H1 (cell line): ENCODE data around the gene ATG16L1. TPM values are rescaled to one million over a fixed set of nuclear protein-coding genes. Genes with fewer than 3 reads are reported as not detected.

Experiments used
- CTCF ChIA-PET: fragments of 300-600 bp; sonication (Branson Sonifier 250); formaldehyde crosslinking; loops from one replicate; lab custom pipeline; 2021; ENCODE audit not compliant: partially characterized antibody; lab: Charles Lee
- POLR2A ChIA-PET: fragments of 300-600 bp; sonication (Branson Sonifier 250); formaldehyde crosslinking; loops from one replicate; lab custom pipeline; 2021; ENCODE audit warnings: inconsistent platforms; ENCODE audit not compliant: partially characterized antibody; lab: Charles Lee
- DNase-seq, 2 experiments: peaks; one replicate each; pipeline versions ENCODE4 v3.0.0 to v3.0.0-alpha.2; 2010 to 2022; ENCODE audit warnings: low spot score in 2 of 2, low read depth in 1 of 2, mixed read lengths in 1 of 2
- FAIRE-seq: peaks from 2 replicates; lab custom pipeline; 2011; peaks lifted over from hg19 to GRCh38; lab: Jason Lieb, UNC
- H2AFZ ChIP-seq: 2 replicates; pipeline ENCODE4 v1.8.1; 2012; ENCODE audit warnings: low read length, inconsistent platforms
- H2AK5ac ChIP-seq: 2 replicates; pipeline ENCODE4 v1.6.1; 2013; ENCODE audit warnings: low read depth, low read length
- H2BK120ac ChIP-seq: replicated peaks from 2 replicates; pipeline ENCODE3; 2013; ENCODE audit warnings: low read depth, low read length, inconsistent platforms
- H2BK12ac ChIP-seq: 2 replicates; pipeline ENCODE4 v1.6.1; 2013; ENCODE audit warnings: low read depth, low read length
- H2BK15ac ChIP-seq: 2 replicates; pipeline ENCODE4 v1.6.1; 2013; ENCODE audit warnings: low read length
- H2BK20ac ChIP-seq: 2 replicates; pipeline ENCODE4 v1.6.1; 2013; ENCODE audit warnings: low read length
- H2BK5ac ChIP-seq: 2 replicates; pipeline ENCODE4 v1.6.1; 2013; ENCODE audit warnings: low read depth, low read length
- H3K14ac ChIP-seq: 2 replicates; pipeline ENCODE4 v1.6.1; 2013; ENCODE audit warnings: inconsistent platforms; ENCODE audit not compliant: insufficient read length
- H3K18ac ChIP-seq: 2 replicates; pipeline ENCODE4 v1.6.1; 2013; ENCODE audit warnings: low read length; ENCODE audit errors: extremely low read depth
- H3K23ac ChIP-seq: 2 replicates; pipeline ENCODE4 v1.6.1; 2013; ENCODE audit warnings: inconsistent platforms; ENCODE audit not compliant: insufficient read length
- H3K23me2 ChIP-seq: 2 replicates; pipeline ENCODE4 v1.6.1; 2013; ENCODE audit warnings: low read depth, low read length
- H3K27ac ChIP-seq: 2 replicates; pipeline ENCODE4 v1.6.1; 2011; ENCODE audit warnings: low read depth, low read length, inconsistent platforms
- H3K27me3 ChIP-seq, 4 experiments: replicated peaks in 1 of 4; 1 replicate in 1 of 4; 2 replicates in 3 of 4; pipeline versions ENCODE4 v1.6.1 to v1.8.1; 2011 to 2013; ENCODE audit warnings: low read length in 3 of 4, mild to moderate bottlenecking in 3 of 4, inconsistent platforms in 2 of 4, mixed read lengths in 2 of 4, moderate library complexity in 1 of 4; ENCODE audit not compliant: control insufficient read depth in 3 of 4, insufficient read depth in 3 of 4; ENCODE audit errors: extremely low read depth in 1 of 4
- H3K36me3 ChIP-seq, 4 experiments: 2 replicates each; pipeline versions ENCODE4 v1.6.1 to v1.8.1; 2011 to 2013; ENCODE audit warnings: mild to moderate bottlenecking in 4 of 4, low read length in 3 of 4, moderate library complexity in 2 of 4, control low read depth in 1 of 4, inconsistent platforms in 1 of 4; ENCODE audit not compliant: insufficient read depth in 4 of 4, control insufficient read depth in 2 of 4
- H3K4ac ChIP-seq: replicated peaks from 2 replicates; pipeline ENCODE3; 2013; ENCODE audit warnings: low read length, low read depth, mixed read lengths, inconsistent platforms; ENCODE audit not compliant: insufficient read length
- H3K4me1 ChIP-seq, 4 experiments: replicated peaks in 1 of 4; 1 replicate in 1 of 4; 2 replicates in 3 of 4; pipeline versions ENCODE4 v1.6.1 to v1.8.1; 2011 to 2013; ENCODE audit warnings: low read length in 3 of 4, inconsistent platforms in 2 of 4, mixed read lengths in 1 of 4; ENCODE audit not compliant: insufficient read depth in 4 of 4, control insufficient read depth in 3 of 4
- H3K4me2 ChIP-seq, 2 experiments: 2 replicates each; pipeline versions ENCODE4 v1.6.1 to v1.8.1; 2011 to 2013; ENCODE audit warnings: low read depth in 2 of 2, low read length in 2 of 2, control low read depth in 1 of 2, inconsistent platforms in 1 of 2, mild to moderate bottlenecking in 1 of 2; ENCODE audit not compliant: insufficient read depth in 1 of 2
- H3K4me3 ChIP-seq, 4 experiments: fragments of 200-600, 300-600 bp in 1 of 4; sonication (generic), shearing (Covaris generic), sonication (Bioruptor Twin) in 1 of 4; 2 replicates each; pipeline versions ENCODE4 v1.5.1 to v1.8.1; 2011 to 2016; ENCODE audit warnings: low read length in 4 of 4, low read depth in 3 of 4, control low read depth in 2 of 4, inconsistent platforms in 2 of 4, mild to moderate bottlenecking in 2 of 4, mixed read lengths in 1 of 4, moderate library complexity in 1 of 4; ENCODE audit not compliant: insufficient read depth in 2 of 4; ENCODE audit errors: extremely low read depth in 1 of 4
- H3K56ac ChIP-seq: replicated peaks from 2 replicates; pipeline ENCODE3; 2013; ENCODE audit warnings: low read depth, mild to moderate bottlenecking, mixed read lengths, low read length, inconsistent platforms; ENCODE audit not compliant: insufficient read length
- H3K79me1 ChIP-seq: 2 replicates; pipeline ENCODE4 v1.6.1; 2013; ENCODE audit warnings: low read depth, low read length, control low read depth
- H3K79me2 ChIP-seq, 2 experiments: 2 replicates each; pipeline versions ENCODE4 v1.6.1 to v1.8.1; 2012 to 2013; ENCODE audit warnings: low read length in 2 of 2, mild to moderate bottlenecking in 2 of 2, inconsistent platforms in 1 of 2; ENCODE audit not compliant: insufficient read depth in 2 of 2, control insufficient read depth in 1 of 2
- H3K9ac ChIP-seq, 4 experiments: replicated peaks in 1 of 4; 1 replicate in 1 of 4; 2 replicates in 3 of 4; pipeline versions ENCODE4 v1.6.1 to v1.8.1; 2011 to 2013; ENCODE audit warnings: low read depth in 3 of 4, low read length in 3 of 4, control low read depth in 2 of 4, mild to moderate bottlenecking in 2 of 4, moderate library complexity in 2 of 4, inconsistent platforms in 1 of 4; ENCODE audit errors: extremely low read depth in 1 of 4
- H3K9me3 ChIP-seq, 2 experiments: 2 replicates each; pipeline versions ENCODE4 v1.6.1 to v1.8.1; 2012 to 2013; ENCODE audit warnings: mild to moderate bottlenecking in 2 of 2, moderate library complexity in 2 of 2, control low read depth in 1 of 2, inconsistent platforms in 1 of 2, low read depth in 1 of 2, low read length in 1 of 2, mixed read lengths in 1 of 2; ENCODE audit not compliant: insufficient read depth in 2 of 2
- H4K20me1 ChIP-seq, 2 experiments: replicated peaks in 1 of 2; 2 replicates each; pipeline versions ENCODE3 to v1.8.1; 2011 to 2013; ENCODE audit warnings: inconsistent platforms in 2 of 2, low read length in 2 of 2, mild to moderate bottlenecking in 1 of 2; ENCODE audit not compliant: insufficient read depth in 2 of 2, control insufficient read depth in 1 of 2
- H4K5ac ChIP-seq: 2 replicates; pipeline ENCODE4 v1.6.1; 2013; ENCODE audit warnings: low read length, low read depth, mixed read lengths, inconsistent platforms; ENCODE audit not compliant: insufficient read length
- H4K8ac ChIP-seq: 2 replicates; pipeline ENCODE4 v1.8.0; 2013; ENCODE audit warnings: mild to moderate bottlenecking, moderate library complexity, low read length, inconsistent platforms; ENCODE audit not compliant: insufficient read depth; ENCODE audit errors: extremely low read depth
- H4K91ac ChIP-seq: replicated peaks from 2 replicates; pipeline ENCODE3; 2013; ENCODE audit warnings: low read length, mixed read lengths, inconsistent platforms; ENCODE audit not compliant: insufficient read length
- ATF3 ChIP-seq: IDR thresholded peaks from 2 replicates; pipeline ENCODE4 v1.6.1; 2011; ENCODE audit warnings: low read depth, mild to moderate bottlenecking, low read length; ENCODE audit not compliant: insufficient read depth
- BACH1 ChIP-seq: IDR thresholded peaks from 2 replicates; pipeline ENCODE4 v1.6.1; 2012; ENCODE audit warnings: low read length, improper control_type of control experiment
- CEBPB ChIP-seq: IDR thresholded peaks from 2 replicates; pipeline ENCODE4 v1.6.1; 2012; ENCODE audit warnings: low read depth, low read length
- CTCF ChIP-seq, 3 experiments: IDR thresholded peaks; 1 replicate in 2 of 3; 2 replicates in 1 of 3; pipeline versions ENCODE4 v1.5.1 to v1.6.1; 2011; ENCODE audit warnings: low read length in 3 of 3, mild to moderate bottlenecking in 3 of 3, inconsistent platforms in 2 of 3, low read depth in 1 of 3, moderate library complexity in 1 of 3; ENCODE audit not compliant: insufficient read depth in 1 of 3; ENCODE audit errors: control extremely low read depth in 1 of 3
- POLR2AphosphoS5 ChIP-seq: IDR thresholded peaks from 2 replicates; pipeline ENCODE4 v1.6.1; 2011; ENCODE audit warnings: low read depth, low read length
- POU5F1 ChIP-seq: IDR thresholded peaks from 2 replicates; pipeline ENCODE4 v1.6.1; 2011; ENCODE audit warnings: low read depth, mild to moderate bottlenecking, low read length, moderate library complexity
- RFX5 ChIP-seq: IDR thresholded peaks from 2 replicates; pipeline ENCODE4 v1.6.1; 2011; ENCODE audit warnings: low read depth, low read length, improper control_type of control experiment, borderline replicate concordance
- SAP30 ChIP-seq: fragments of 300-600 bp; sonication (generic); IDR thresholded peaks from 2 replicates; pipeline ENCODE4 v1.7.1; 2012; ENCODE audit warnings: low read length, moderate library complexity, mild to moderate bottlenecking, inconsistent platforms; ENCODE audit not compliant: insufficient read depth, insufficient replicate concordance
- SIRT6 ChIP-seq: IDR thresholded peaks from one replicate; pipeline ENCODE4 v1.7.1; 2012; ENCODE audit warnings: low read length, inconsistent platforms
- SIX5 ChIP-seq: IDR thresholded peaks from 2 replicates; pipeline ENCODE4 v1.6.1; 2011; ENCODE audit warnings: mild to moderate bottlenecking, low read depth, low read length
- SP1 ChIP-seq: IDR thresholded peaks from 2 replicates; pipeline ENCODE4 v1.6.1; 2011; ENCODE audit warnings: low read depth, low read length
- YY1 ChIP-seq: IDR thresholded peaks from 2 replicates; pipeline ENCODE4 v1.6.1; 2011; ENCODE audit warnings: low read depth, mild to moderate bottlenecking, low read length
- WGBS, 2 experiments: shearing (Covaris generic) in 1 of 2; methylation state at CpG; one replicate each; pipeline versions ENCODE4 v1.1.6 to v1.1.7; 2013 to 2015; ENCODE audit warnings: low lambda C conversion rate in 2 of 2, mixed read lengths in 2 of 2, inconsistent platforms in 1 of 2, low coverage in 1 of 2, missing lambda C conversion rate in 1 of 2; ENCODE audit not compliant: insufficient replicate concordance in 2 of 2, insufficient coverage in 1 of 2, insufficient read length in 1 of 2; ENCODE audit errors: extremely low coverage in 1 of 2, missing lambda C conversion rate in 1 of 2; 5-methylcytosine and 5-hydroxymethylcytosine counted together
- polyA plus RNA-seq, 7 experiments: library from polyadenylated mRNA; depleted of rRNA in 3 of 7; stranded (reverse) in 5 of 7; unstranded in 2 of 7; fragments of >200 nt in 5 of 7; fragments of 200-250 nt in 2 of 7; gene quantifications; 1 replicate in 5 of 7; 2 replicates in 1 of 7; 4 replicates in 1 of 7; pipeline versions ENCODE4 v1.2.1 to v1.2.3, GENCODE V29; 2011 to 2013; ENCODE audit warnings: missing spikeins in 2 of 7, mixed read lengths in 2 of 7
- total RNA-seq: library from RNA; stranded (reverse); fragmentation: NEBNext Ultra II Directional; extraction: Animal tissue kit (Norgen Biotek cat#: 25700); gene quantifications from 2 replicates; pipeline ENCODE4 v1.2.1, GENCODE V29; 2021

The ATG16L1 gene
- total and polyA plus RNA-seq, 2 of the 8 experiments (the other 6 are each of a cell fraction or from before 2014, with no cell fraction given), result 18.3 to 31.0 TPM

GRCh38 chr2:233270366-233270765 is 18.9 kb downstream of the ATG16L1 start:
- H3K36me3 ChIP-seq, result peaks cover 24 to 83% (median 70%) of the 10 kb centered on the region in 4 experiments
- no peaks in the 10 kb centered on the region for H3K23me2 ChIP-seq
- H2BK20ac ChIP-seq, result no peak overlapping the region
- DNase-seq, result no peak
- H3K23ac ChIP-seq, result no peak overlapping the region
- no peak overlapping the region for H3K4me3 ChIP-seq
- H4K20me1 ChIP-seq, result peaks cover 0 to 6% of the 10 kb centered on the region in 2 experiments
- no peak overlapping the region for H3K4ac ChIP-seq
- no peak overlapping the region for H2BK5ac ChIP-seq
- H3K9ac ChIP-seq, result no peak overlapping the region
- no peak overlapping the region for H3K27ac ChIP-seq
- FAIRE-seq, result no peak
- no peak overlapping the region for H3K56ac ChIP-seq
- no peak overlapping the region for H2BK120ac ChIP-seq
- no peak overlapping the region for H2BK12ac ChIP-seq
- H3K18ac ChIP-seq, result no peak overlapping the region
- H3K9me3 ChIP-seq, result no peaks in the 10 kb centered on the region
- H4K8ac ChIP-seq, result no peak overlapping the region
- no peak overlapping the region for H4K91ac ChIP-seq
- CTCF ChIA-PET, result no interaction called here
- no peak overlapping the region for H2AFZ ChIP-seq
- H3K14ac ChIP-seq, result no peak overlapping the region
- no peak overlapping the region for H3K4me2 ChIP-seq
- no peak overlapping the region for H2AK5ac ChIP-seq
- no peak overlapping the region for H2BK15ac ChIP-seq
- POLR2A ChIA-PET, result interaction anchor here (0.6 kb wide), 1 partner anchor 161 kb away, joined by 3 read pairs; no protein-coding TSS in a partner anchor
- H4K5ac ChIP-seq, result no peak overlapping the region
- H3K4me1 ChIP-seq, result no peaks in the 10 kb centered on the region
- H3K27me3 ChIP-seq, result no peaks in the 10 kb centered on the region
- no peaks in the 10 kb centered on the region; the same call in 1 of the 2 replicates for H3K79me1 ChIP-seq
- H3K79me2 ChIP-seq, result no peaks in the 10 kb centered on the region
- WGBS, 2 experiments, result 92% methylated on average over 5 of the region's 5 CpGs; no CpG with 5 or more reads in 1 of the 2 experiments
- TF ChIP-seq CEBPB, result no peak
- TF ChIP-seq SAP30, result no peak
- TF ChIP-seq BACH1, result no peak
- no peak for TF ChIP-seq SP1
- no peak for TF ChIP-seq SIX5
- no peak for TF ChIP-seq CTCF (IDR thresholded peaks at IDR 0.05; ENCODE audit: control extremely low read depth in 1 of 3, insufficient read depth in 1 of 3, low read depth in 1 of 3, low read length in 3 of 3)
- no peak for TF ChIP-seq POU5F1
- no peak for TF ChIP-seq POLR2AphosphoS5
- no peak for TF ChIP-seq ATF3
- TF ChIP-seq YY1, result no peak
- TF ChIP-seq RFX5, result no peak
- no peak for TF ChIP-seq SIRT6
